Tibial artery (tissue), 4 donors: ENCODE measurements around the gene WDR4.
"Not testable (repeated sequence)": the region's sequence is repeated elsewhere in the genome, so short reads cannot be mapped to it uniquely, and the experiment has no call there.

Experiments used
- DNase-seq, 2 donors: peaks; one replicate each; pipeline ENCODE4 v3.0.0-alpha.2; 2019
- H3K27ac ChIP-seq, 2 donors: fragments of 200-600 bp; sonication (generic) in 1 of 2; 1 replicate in 1 of 2; 2 replicates in 1 of 2; pipeline ENCODE4 v1.5.1; 2018 to 2019; ENCODE audit warnings: mild to moderate bottlenecking in 1 of 2
- H3K27me3 ChIP-seq, 2 donors: fragments of 200-600 bp; sonication (generic) in 1 of 2; one replicate each; pipeline versions ENCODE4 v1.5.1 to v1.6.0; 2016 to 2019
- H3K36me3 ChIP-seq, 3 donors: fragments of 200-600 bp; sonication (generic) in 2 of 3; one replicate each; pipeline ENCODE4 v1.5.1; 2016 to 2019; ENCODE audit warnings: mild to moderate bottlenecking in 2 of 3
- H3K4me1 ChIP-seq, 4 donors: fragments of 200-600 bp; sonication (generic) in 2 of 4; 1 replicate in 3 of 4; 2 replicates in 1 of 4; pipeline ENCODE4 v1.5.1; 2016 to 2019
- H3K4me3 ChIP-seq, 2 donors: fragments of 200-600 bp; sonication (generic) in 1 of 2; 1 replicate in 1 of 2; 2 replicates in 1 of 2; pipeline ENCODE4 v1.5.1; 2018 to 2019; ENCODE audit warnings: mild to moderate bottlenecking in 2 of 2
- H3K9me3 ChIP-seq, 3 donors: fragments of 200-600 bp; sonication (generic) in 1 of 3; one replicate each; pipeline ENCODE4 v1.5.1; 2016 to 2019
- CTCF ChIP-seq, 2 experiments: fragments of 200-600 bp in 1 of 2; fragments of 450-650 bp in 1 of 2; IDR thresholded peaks; one replicate each; pipeline ENCODE4 v1.5.1; 2017 to 2019; ENCODE audit warnings: antibody characterized with exemption in 2 of 2, mild to moderate bottlenecking in 1 of 2, moderate library complexity in 1 of 2
- intact Hi-C: fragments of 100-400 bp; cut with DNase I; formaldehyde crosslinking; loops from one replicate; pipeline ENCODE4 v1.15.0; 2023; ENCODE audit warnings: low total_unique reads

Gene WDR4

GRCh38 chr21:42806509-42807140 is 72.7 kb downstream of the WDR4 start:
- no peaks in the 10 kb centered on the region for H3K9me3 ChIP-seq
- DNase-seq, result no peak
- intact Hi-C loops, result no loop called here
- H3K4me3 ChIP-seq, result no peak overlapping the region
- no peak overlapping the region for H3K27ac ChIP-seq
- H3K36me3 ChIP-seq, result no peaks in the 10 kb centered on the region
- H3K4me1 ChIP-seq, result no peaks in the 10 kb centered on the region
- H3K27me3 ChIP-seq, result peaks cover 0 to 32% of the 10 kb centered on the region in 2 donors
- TF ChIP-seq CTCF (IDR thresholded peaks at IDR 0.05), result no peak

GRCh38 chr21:42801616-42802015 is 77.7 kb downstream of the WDR4 start:
- DNase-seq, H3K4me3 ChIP-seq, intact Hi-C loops, H3K9me3 ChIP-seq, H3K27me3 ChIP-seq, H3K27ac ChIP-seq, H3K4me1 ChIP-seq, H3K36me3 ChIP-seq: not testable (repeated sequence)

- Histone ChIP-seq H3K9me3 (no peaks in the 10 kb centered on the region), H3K4me3 (no peak overlapping the region), H3K4me1 (no peaks in the 10 kb centered on the region), H3K36me3 (no peaks in the 10 kb centered on the region), H3K27ac (no peak overlapping the region), H3K27me3 (peaks cover 0 to 5% of the 10 kb centered on the region in 2 donors)
- no peak for DNase-seq
- intact Hi-C loops, result no loop called here
- no peak for TF ChIP-seq CTCF (IDR thresholded peaks at IDR 0.05)
Observed at GRCh38 chr21:42799948-42800347, 79.4 kb downstream of the WDR4 start.

- no peak for DNase-seq
- H3K4me3 ChIP-seq, result no peak overlapping the region
- TF ChIP-seq CTCF (IDR thresholded peaks at IDR 0.05), result no peak
- H3K27me3 ChIP-seq, result peaks cover 0 to 9% of the 10 kb centered on the region in 2 donors
- H3K36me3 ChIP-seq, result no peaks in the 10 kb centered on the region
- no peak overlapping the region for H3K27ac ChIP-seq
- H3K4me1 ChIP-seq, result no peaks in the 10 kb centered on the region
- no peaks in the 10 kb centered on the region for H3K9me3 ChIP-seq
- intact Hi-C loops, result no loop called here
Observed at GRCh38 chr21:42799516-42799915, 79.8 kb downstream of the WDR4 start.
